GM11168 (cell line): ENCODE data around the gene SHROOM2.

Experiments used
- in situ Hi-C: fragments of 300-500 bp; cut with MboI; formaldehyde crosslinking; loops from one replicate; pipeline ENCODE4 v1.12.0; 2022; ENCODE audit warnings: low sequenced_read_pairs; ENCODE audit not compliant: unreplicated experiment

The SHROOM2 gene

GRCh38 chrX:9887659-9888297, 101.5 kb downstream of the SHROOM2 start:
- in situ Hi-C loops: loop anchor here (25.0 kb wide), 2 partner anchors 100 to 250 kb away; no protein-coding TSS in a partner anchor

DNA sequence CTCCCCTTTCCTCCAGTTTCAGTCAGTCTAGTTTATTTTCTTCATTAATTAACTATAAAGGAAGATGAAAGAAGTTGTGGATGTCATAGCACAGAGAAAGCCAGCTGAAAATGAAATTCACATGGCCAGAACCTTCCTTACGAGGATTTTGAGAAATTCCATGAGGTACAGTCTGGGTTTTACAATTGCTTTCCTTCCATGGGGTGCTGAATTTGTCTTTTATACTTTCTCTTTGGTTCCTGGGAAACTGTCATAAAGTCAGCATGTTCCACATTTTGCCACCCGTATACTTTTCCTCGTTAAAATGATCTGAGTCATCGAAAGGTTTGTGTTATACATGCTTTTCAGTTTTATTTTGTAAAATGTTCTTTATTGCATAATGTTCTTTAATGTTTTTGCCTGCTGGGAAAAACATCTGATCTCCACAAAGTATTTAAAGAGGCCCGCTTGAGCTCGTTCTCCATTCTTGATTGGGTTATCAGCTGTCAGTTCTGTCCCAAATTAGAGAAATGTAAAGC, 102.8 kb downstream of the SHROOM2 start:
- in situ Hi-C loops: loop anchor here (25.0 kb wide), 2 partner anchors 98 to 248 kb away; no protein-coding TSS in a partner anchor

GRCh38 chrX:9890681-9891091, 104.5 kb downstream of the SHROOM2 start:
- in situ Hi-C loops: loop anchor here (25.0 kb wide), 2 partner anchors 97 to 247 kb away; no protein-coding TSS in a partner anchor

DNA sequence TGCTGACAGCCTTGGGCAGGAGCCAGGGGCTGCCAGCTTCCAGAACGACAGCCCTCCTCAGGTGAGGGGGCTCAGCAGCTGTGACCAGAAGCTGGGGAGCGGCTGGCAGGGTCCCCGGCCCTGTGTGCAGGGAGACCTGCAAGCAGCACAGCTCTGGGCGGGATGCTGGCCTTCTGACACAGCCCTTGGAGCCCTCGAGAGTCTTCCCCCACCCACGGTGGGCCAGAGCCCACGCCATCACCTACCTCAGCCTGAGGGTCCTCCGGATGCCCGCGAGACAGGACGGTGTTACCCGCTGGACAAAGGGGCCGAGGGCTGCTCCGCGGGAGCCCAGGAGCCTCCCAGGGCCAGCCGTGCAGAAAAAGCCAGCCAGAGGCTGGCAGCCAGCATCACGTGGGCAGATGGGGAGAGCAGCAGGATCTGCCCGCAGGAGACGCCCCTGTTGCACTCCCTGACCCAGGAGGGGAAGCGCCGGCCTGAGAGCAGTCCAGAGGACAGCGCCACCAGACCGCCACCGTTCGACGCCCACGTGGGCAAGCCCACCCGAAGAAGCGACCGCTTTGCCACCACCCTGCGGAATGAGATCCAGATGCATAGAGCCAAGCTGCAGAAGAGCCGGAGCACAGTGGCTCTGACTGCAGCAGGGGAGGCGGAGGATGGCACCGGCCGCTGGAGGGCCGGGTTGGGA, 109.1 kb downstream of the SHROOM2 start:
- in situ Hi-C loops: loop anchor here (25.0 kb wide), 2 partner anchors 92 to 242 kb away; no protein-coding TSS in a partner anchor

GRCh38 chrX:9897761-9898161, 111.5 kb downstream of the SHROOM2 start:
- in situ Hi-C loops: loop anchor here (25.0 kb wide), 2 partner anchors 90 to 240 kb away; no protein-coding TSS in a partner anchor

- in situ Hi-C loops: loop anchor here (25.0 kb wide), 2 partner anchors 88 to 238 kb away; no protein-coding TSS in a partner anchor
Observed at GRCh38 chrX:9899640-9900111, 113.4 kb downstream of the SHROOM2 start.

- in situ Hi-C loops: no loop called here
Observed at GRCh38 chrX:9902656-9903055, 116.4 kb downstream of the SHROOM2 start.

DNA sequence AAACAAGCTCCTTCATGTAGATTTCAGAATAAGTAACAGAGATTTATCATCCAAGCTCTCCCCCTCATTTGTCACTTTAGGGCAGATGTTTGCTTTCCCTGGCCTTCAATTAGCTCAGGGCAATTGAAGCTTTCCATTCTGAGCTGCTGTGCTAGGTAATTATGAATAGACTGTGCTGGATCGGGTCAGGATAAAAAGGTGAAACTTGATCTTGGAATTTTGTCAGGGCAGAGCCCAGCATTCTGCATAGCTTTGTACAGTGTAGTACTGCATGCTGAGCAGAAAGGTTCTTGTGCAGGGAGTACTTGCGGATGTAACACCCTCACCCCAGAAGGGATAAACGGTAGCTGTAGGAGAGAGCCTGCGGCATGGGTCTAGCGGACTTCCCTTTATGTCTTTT, 116.9 kb downstream of the SHROOM2 start:
- in situ Hi-C loops: no loop called here

DNA sequence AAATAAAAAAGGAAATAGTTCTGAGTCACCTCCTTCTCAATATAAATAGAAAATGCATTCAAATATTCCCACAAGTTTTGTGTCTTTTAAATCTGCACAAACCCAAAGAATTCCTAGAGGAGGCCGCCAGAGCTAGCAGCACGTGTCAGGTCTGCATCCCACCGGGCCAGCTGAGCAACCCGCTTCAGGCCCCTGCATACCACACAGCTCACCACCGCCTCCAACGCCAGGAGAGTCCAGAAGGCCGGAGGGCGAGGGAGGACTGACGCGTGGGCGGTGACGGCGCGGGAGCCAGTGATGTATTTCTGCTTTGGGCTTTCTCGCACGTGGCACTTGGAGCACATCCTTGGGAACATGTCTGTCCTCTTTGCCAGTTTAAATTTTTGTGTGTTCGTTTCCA, 119.1 kb downstream of the SHROOM2 start:
- in situ Hi-C loops: no loop called here

DNA sequence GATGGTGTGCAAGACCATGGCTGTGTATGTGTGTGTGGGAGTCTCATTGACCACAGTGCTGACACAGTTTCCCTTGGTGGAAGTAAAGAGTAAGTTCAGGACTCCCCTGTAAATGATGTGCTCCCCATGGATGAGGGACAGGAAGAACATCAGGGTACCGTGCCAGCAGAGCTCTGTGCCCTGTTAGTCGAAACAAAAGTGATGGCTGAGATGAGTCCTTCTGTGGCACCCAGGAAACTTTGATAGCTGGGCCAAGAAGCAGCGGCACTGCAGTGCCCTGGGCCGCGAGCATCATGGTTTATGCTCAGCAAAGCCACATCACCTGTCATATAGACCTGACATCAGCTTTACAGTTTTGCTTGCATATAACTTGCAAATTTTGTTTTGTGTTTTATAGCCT, 119.5 kb downstream of the SHROOM2 start:
- in situ Hi-C loops: no loop called here

- in situ Hi-C loops: no loop called here
Observed at GRCh38 chrX:9906919-9907318, 120.7 kb downstream of the SHROOM2 start.

DNA sequence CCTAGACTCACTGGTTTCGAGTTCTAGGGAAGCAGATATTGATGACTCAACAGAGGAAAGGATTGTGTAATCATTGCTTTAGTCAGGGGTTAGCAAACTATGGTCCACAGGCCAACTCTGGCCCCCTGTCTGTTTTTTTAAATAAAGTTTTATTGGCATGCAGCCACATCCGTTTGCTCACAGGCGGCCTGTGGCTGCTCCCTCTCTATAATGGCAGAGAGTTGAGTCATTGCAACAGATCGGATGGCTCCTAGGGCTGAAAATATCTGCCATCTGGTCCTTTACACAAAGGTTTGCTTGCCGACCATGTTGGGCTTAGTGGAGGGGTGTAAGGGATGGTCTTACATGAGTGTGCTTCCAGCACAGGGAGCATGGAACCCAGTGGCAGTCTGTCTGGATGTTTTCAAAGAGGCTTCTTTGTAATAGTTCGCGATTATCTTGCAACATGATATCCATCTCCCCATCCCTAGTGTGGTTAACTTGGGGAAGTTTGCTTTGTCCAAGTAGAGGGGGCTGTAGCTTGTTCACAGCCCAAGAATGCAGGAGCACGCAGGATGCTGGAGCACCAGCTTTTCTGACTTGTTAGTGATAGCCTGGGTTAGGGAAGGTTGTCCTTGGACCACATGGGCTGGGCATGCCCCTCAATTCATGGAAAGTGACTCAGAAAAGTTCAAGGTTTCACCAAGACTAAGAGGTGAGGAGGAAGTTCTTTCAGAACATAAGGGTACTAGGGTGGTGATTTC, 121.6 kb downstream of the SHROOM2 start:
- in situ Hi-C loops: no loop called here

GRCh38 chrX:9909254-9909653, 123.0 kb downstream of the SHROOM2 start:
- in situ Hi-C loops: no loop called here

GRCh38 chrX:9911487-9911886, 125.3 kb downstream of the SHROOM2 start:
- in situ Hi-C loops: no loop called here

GRCh38 chrX:9912351-9913145, 126.3 kb downstream of the SHROOM2 start:
- in situ Hi-C loops: no loop called here

DNA sequence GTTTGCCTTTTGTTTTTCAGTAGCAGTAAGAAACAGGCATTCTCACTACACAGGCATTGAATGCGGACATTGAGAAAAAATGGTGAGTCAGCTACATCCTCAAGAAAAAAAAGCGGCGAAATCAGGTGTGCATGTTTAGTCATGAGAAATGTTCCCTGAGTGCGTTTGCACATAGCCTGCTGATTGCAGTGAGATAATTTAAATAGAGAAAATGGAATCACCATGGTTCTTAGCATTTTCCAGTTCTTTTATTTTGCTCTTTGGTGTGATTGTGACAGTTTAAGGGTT, 126.9 kb downstream of the SHROOM2 start:
- in situ Hi-C loops: no loop called here

GRCh38 chrX:9917861-9918260, 131.6 kb downstream of the SHROOM2 start:
- in situ Hi-C loops: no loop called here

- in situ Hi-C loops: no loop called here
Observed at GRCh38 chrX:9919632-9920172, 133.5 kb downstream of the SHROOM2 start.

- in situ Hi-C loops: no loop called here
Observed at GRCh38 chrX:9921407-9921806, 135.2 kb downstream of the SHROOM2 start.

DNA sequence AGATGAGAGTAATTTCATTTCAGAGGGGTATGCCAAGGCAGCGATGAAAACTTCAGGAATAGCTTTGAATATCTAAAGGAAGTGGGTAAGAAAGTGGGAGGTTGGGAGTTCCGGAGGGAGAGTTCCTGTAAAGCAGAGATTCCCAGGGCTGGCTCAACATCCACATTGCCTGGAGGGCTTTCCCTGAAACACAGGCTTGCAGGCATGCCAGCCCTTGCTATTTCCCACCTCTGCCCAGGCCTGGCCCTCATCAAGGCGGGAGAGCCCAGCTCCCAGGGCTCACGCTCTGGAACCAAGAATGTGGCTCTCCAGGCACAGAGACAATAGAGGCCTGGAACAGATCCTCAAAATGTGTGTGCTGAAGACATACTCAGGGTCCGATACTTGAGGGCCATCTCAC, 137.1 kb downstream of the SHROOM2 start:
- in situ Hi-C loops: no loop called here
